Measurements from ENCODE around the gene BCL11B. TPM values are rescaled to one million over a fixed set of nuclear protein-coding genes. Genes with fewer than 3 reads are reported as not detected.

Gene BCL11B
- total and polyA plus RNA-seq, 10 of the 15 experiments (the other 5 are each of a cell fraction or from before 2014, with no cell fraction given): 0.38 to 5.5 (median 1.3) TPM

DNA sequence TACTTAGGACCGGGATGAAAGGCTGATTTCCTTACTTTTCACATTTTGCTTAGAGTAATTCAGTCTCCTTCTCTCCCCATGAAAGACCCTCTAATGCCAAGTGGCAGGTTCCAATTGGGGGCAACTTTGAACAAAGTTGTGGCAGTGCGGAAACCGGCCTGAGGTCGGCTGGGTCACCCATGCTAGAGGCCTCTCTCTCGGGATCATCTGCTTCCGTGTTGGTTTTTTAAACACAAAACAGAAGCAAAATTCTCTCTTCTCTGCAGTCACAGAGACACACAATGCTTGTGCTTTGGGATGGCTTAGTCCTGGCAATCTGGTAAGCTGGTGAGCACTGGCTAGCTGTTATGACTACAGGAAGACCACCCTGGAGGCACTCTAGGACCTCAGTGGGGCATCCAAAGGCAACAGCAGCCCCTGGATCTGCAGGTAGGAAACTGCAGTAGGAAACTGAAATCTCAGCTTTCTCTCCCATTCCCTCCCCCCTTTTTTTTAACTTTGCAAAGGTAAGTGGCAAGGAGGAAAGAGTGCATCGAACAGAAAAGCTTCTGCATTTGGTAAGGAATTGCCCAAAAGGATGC, 102.1 kb downstream of the BCL11B start:
- no peak for TF ChIP-seq PAX5 (IDR thresholded peaks at IDR 0.05; ENCODE audit: borderline replicate concordance, low read depth, low read length)
- TF ChIP-seq ESRRA (IDR thresholded peaks at IDR 0.05; ENCODE audit: low read length): no peak
- no peak for TF ChIP-seq RELA (IDR thresholded peaks at IDR 0.05; ENCODE audit: borderline replicate concordance, partially characterized antibody)
- TF ChIP-seq KAT2A (conservative IDR thresholded peaks at IDR 0.05; ENCODE audit: control insufficient read depth, low read depth, low read length): no peak
- TF ChIP-seq RAD51 (IDR thresholded peaks at IDR 0.05): no peak
- FAIRE-seq (no peak), ATAC-seq (no peak), DNase-seq (ENCODE audit: low read depth, low spot score) (no peak)
- intact Hi-C loops (cut with micrococcal nuclease; ENCODE audit: unreplicated experiment): no loop called here
- no TSS peak for BruUV-seq (replicated peaks)
- Histone ChIP-seq H3K4me3 (no peak overlapping the region), H4K20me1 (ENCODE audit: control insufficient read depth, insufficient read depth) (no peaks in the 10 kb centered on the region), H3K36me3 (ENCODE audit: control insufficient read depth in 2 of 2, insufficient read depth in 2 of 2, low read length in 1 of 2) (no peaks in the 10 kb centered on the region), H3K9me3 (replicated peaks; ENCODE audit: control insufficient read depth, insufficient read depth, low read length) (no peaks in the 10 kb centered on the region; the same call in 2 of the 3 replicates), H3K27me3 (replicated peaks in 1 of 2; ENCODE audit: control insufficient read depth in 2 of 2, insufficient read depth in 2 of 2, low read length in 1 of 2) (no peaks in the 10 kb centered on the region), H3K4me2 (ENCODE audit: control insufficient read depth, insufficient read depth) (no peak overlapping the region), H3K79me2 (ENCODE audit: control insufficient read depth, insufficient read depth, low read length) (no peaks in the 10 kb centered on the region), H3K4me1 (ENCODE audit: control insufficient read depth, insufficient read depth, low read length) (no peaks in the 10 kb centered on the region), H2AFZ (ENCODE audit: control insufficient read depth, low read depth, low read length) (no peak overlapping the region), H3K27ac (ENCODE audit: control insufficient read depth, insufficient read depth) (no peak overlapping the region), H3K9ac (ENCODE audit: control insufficient read depth, insufficient read depth, low read length) (no peak overlapping the region)
- in situ Hi-C loops (cut with MboI): no loop called here
- CTCF ChIA-PET: interaction anchor here (1.7 kb wide), 1 partner anchor 9 kb away, joined by 5 read pairs; no protein-coding TSS in a partner anchor
- 50% methylated on average over 7 of the region's 7 CpGs for WGBS (ENCODE audit: insufficient coverage, insufficient replicate concordance, low lambda C conversion rate, missing lambda C conversion rate)
- RAD21 ChIA-PET (ENCODE audit: unreplicated experiment): no interaction called here
- SMC1A ChIA-PET (ENCODE audit: uncharacterized antibody, unreplicated experiment): interaction anchor here (1.1 kb wide), 1 partner anchor 8 kb away, joined by 3 read pairs; no protein-coding TSS in a partner anchor
- POLR2A ChIA-PET: no interaction called here

DNA sequence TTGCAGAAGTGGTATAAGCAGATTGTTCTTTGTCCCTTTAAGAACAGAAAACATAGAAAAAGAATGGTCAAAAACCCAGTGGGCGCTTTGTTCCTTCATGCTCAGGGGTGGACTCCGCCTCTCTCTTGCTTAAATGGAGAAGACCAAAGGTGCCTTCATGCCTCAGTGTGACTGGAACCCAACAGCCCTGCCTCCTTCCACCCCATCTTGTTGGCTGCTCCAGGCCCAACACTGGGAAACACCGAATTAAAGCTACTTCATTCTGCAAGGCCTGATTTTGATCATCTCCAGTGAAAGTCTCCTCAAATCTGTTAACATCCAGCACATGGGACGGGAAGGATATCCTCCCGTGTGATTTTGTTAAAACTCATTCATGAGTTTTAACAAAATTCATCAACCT, 103.7 kb downstream of the BCL11B start:
- in situ Hi-C loops (cut with MboI): no loop called here
- ATAC-seq: no peak

More for the DNA sequence above, 103.7 kb downstream of the BCL11B start:
- TF ChIP-seq, protein P1, sequence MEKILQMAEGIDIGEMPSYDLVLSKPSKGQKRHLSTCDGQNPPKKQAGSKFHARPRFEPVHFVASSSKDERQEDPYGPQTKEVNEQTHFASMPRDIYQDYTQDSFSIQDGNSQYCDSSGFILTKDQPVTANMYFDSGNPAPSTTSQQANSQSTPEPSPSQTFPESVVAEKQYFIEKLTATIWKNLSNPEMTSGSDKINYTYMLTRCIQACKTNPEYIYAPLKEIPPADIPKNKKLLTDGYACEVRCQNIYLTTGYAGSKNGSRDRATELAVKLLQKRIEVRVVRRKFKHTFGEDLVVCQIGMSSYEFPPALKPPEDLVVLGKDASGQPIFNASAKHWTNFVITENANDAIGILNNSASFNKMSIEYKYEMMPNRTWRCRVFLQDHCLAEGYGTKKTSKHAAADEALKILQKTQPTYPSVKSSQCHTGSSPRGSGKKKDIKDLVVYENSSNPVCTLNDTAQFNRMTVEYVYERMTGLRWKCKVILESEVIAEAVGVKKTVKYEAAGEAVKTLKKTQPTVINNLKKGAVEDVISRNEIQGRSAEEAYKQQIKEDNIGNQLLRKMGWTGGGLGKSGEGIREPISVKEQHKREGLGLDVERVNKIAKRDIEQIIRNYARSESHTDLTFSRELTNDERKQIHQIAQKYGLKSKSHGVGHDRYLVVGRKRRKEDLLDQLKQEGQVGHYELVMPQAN (conservative IDR thresholded peaks at IDR 0.05): no peak
- TF ChIP-seq NR2C1 (IDR thresholded peaks at IDR 0.05) (no peak), POU2F2 (IDR thresholded peaks at IDR 0.05; ENCODE audit: borderline replicate concordance, low read depth, low read length) (no peak), FOXM1 (IDR thresholded peaks at IDR 0.05; ENCODE audit: low read depth, low read length) (no peak), POLR2A (IDR thresholded peaks at IDR 0.05; ENCODE audit: low read depth, low read length) (no peak), NFYA (IDR thresholded peaks at IDR 0.05; ENCODE audit: borderline replicate concordance, low read depth, low read length) (no peak), PAX5 (IDR thresholded peaks at IDR 0.05; ENCODE audit: borderline replicate concordance, low read depth, low read length) (no peak), CEBPB (IDR thresholded peaks at IDR 0.05; ENCODE audit: borderline replicate concordance in 1 of 2, low read depth in 2 of 2, low read length in 2 of 2) (no peak)
- RAD21 ChIA-PET (ENCODE audit: unreplicated experiment): no interaction called here
- H3K79me2 ChIP-seq (ENCODE audit: control insufficient read depth, insufficient read depth, low read length): no peaks in the 10 kb centered on the region
- CTCF ChIA-PET: no interaction called here
- no peak for FAIRE-seq
- DNase-seq (ENCODE audit: low read depth, low spot score): no peak
- no peaks in the 10 kb centered on the region for H4K20me1 ChIP-seq (ENCODE audit: control insufficient read depth, insufficient read depth)
- H3K36me3 ChIP-seq (ENCODE audit: control insufficient read depth in 2 of 2, insufficient read depth in 2 of 2, low read length in 1 of 2): no peaks in the 10 kb centered on the region
- SMC1A ChIA-PET (ENCODE audit: uncharacterized antibody, unreplicated experiment): no interaction called here
- POLR2A ChIA-PET: no interaction called here
- 2% methylated on average over 5 of the region's 5 CpGs for WGBS (ENCODE audit: insufficient coverage, insufficient replicate concordance, low lambda C conversion rate, missing lambda C conversion rate)
- H3K27me3 ChIP-seq (replicated peaks in 1 of 2; ENCODE audit: control insufficient read depth in 2 of 2, insufficient read depth in 2 of 2, low read length in 1 of 2): no peaks in the 10 kb centered on the region
- no peak overlapping the region for H3K4me3 ChIP-seq
- H2AFZ ChIP-seq (ENCODE audit: control insufficient read depth, low read depth, low read length): no peak overlapping the region
- H3K4me2 ChIP-seq (ENCODE audit: control insufficient read depth, insufficient read depth): no peak overlapping the region
- H3K9ac ChIP-seq (ENCODE audit: control insufficient read depth, insufficient read depth, low read length): no peak overlapping the region
- H3K27ac ChIP-seq (ENCODE audit: control insufficient read depth, insufficient read depth): no peak overlapping the region
- H3K4me1 ChIP-seq (ENCODE audit: control insufficient read depth, insufficient read depth, low read length): no peaks in the 10 kb centered on the region
- H3K9me3 ChIP-seq (replicated peaks; ENCODE audit: control insufficient read depth, insufficient read depth, low read length): no peaks in the 10 kb centered on the region
- intact Hi-C loops (cut with micrococcal nuclease; ENCODE audit: unreplicated experiment): no loop called here
- BruUV-seq (replicated peaks): no TSS peak
